Adrenal gland (tissue), 12 donors: ENCODE measurements around the gene NECAB3. TPM values are rescaled to one million over a fixed set of nuclear protein-coding genes. Genes with fewer than 3 reads are reported as not detected.

Source experiments
- DNase-seq, 7 donors: peaks; one replicate each; pipeline ENCODE4 v3.0.0-alpha.2; 2019 to 2020
- H3K27ac ChIP-seq, 5 donors: fragments of 200-600 bp; sonication (generic) in 4 of 5; 1 replicate in 3 of 5; 2 replicates in 2 of 5; pipeline versions ENCODE4 v1.5.1 to v1.8.0; 2016 to 2020; ENCODE audit warnings: mild to moderate bottlenecking in 1 of 5
- H3K27me3 ChIP-seq: fragments of 200-600 bp; 2 replicates; pipeline ENCODE4 v1.8.0; 2021
- H3K36me3 ChIP-seq, 2 donors: fragments of 200-600 bp; replicated peaks in 1 of 2; 1 replicate in 1 of 2; 2 replicates in 1 of 2; pipeline versions ENCODE4 v1.5.1 to v1.8.0; 2018 to 2022
- H3K4me1 ChIP-seq, 2 donors: fragments of 200-600 bp; replicated peaks in 1 of 2; 1 replicate in 1 of 2; 2 replicates in 1 of 2; pipeline versions ENCODE4 v1.5.1 to v1.8.0; 2018 to 2021
- H3K4me3 ChIP-seq, 4 donors: fragments of 200-600 bp; sonication (generic) in 3 of 4; one replicate each; pipeline ENCODE4 v1.5.1; 2016 to 2018
- H3K9me3 ChIP-seq, 3 donors: fragments of 200-600 bp; sonication (generic) in 1 of 3; replicated peaks in 1 of 3; 1 replicate in 2 of 3; 2 replicates in 1 of 3; pipeline versions ENCODE4 v1.5.1 to v1.8.0; 2016 to 2021
- CTCF ChIP-seq, 6 experiments: fragments of 450-650 bp in 4 of 6; fragments of 200-600 bp in 2 of 6; sonication (generic) in 1 of 6; IDR thresholded peaks; 1 replicate in 5 of 6; 2 replicates in 1 of 6; pipeline versions ENCODE4 v1.5.1 to v1.8.0; 2016 to 2021; ENCODE audit warnings: antibody characterized with exemption in 6 of 6, mild to moderate bottlenecking in 2 of 6, moderate library complexity in 1 of 6
- POLR2A ChIP-seq, 2 donors: fragments of 450-650 bp; IDR thresholded peaks; one replicate each; pipeline ENCODE4 v1.6.1; 2017; ENCODE audit warnings: antibody characterized with exemption in 2 of 2, mild to moderate bottlenecking in 2 of 2, moderate library complexity in 1 of 2
- WGBS, 4 donors: extraction: QIAGEN DNeasy Blood & Tissue Kit in 2 of 4; methylation state at CpG; one replicate each; pipeline versions ENCODE4 v1.1.5 to v1.1.7; 2013 to 2017; 5-methylcytosine and 5-hydroxymethylcytosine counted together
- intact Hi-C, 2 donors: fragments of 100-400 bp; cut with DNase I; formaldehyde crosslinking; loops; one replicate each; pipeline versions ENCODE4 v1.14.1 to v1.15.0; 2022 to 2023
- polyA plus RNA-seq, 3 donors: library from polyadenylated mRNA; stranded (reverse); fragments of 200-250 nt in 2 of 3; fragments of 350-450 nt in 1 of 3; fragmentation: Illumina TruSeq in 1 of 3; extraction: RNeasy Lipid Tissue Mini Kit (QIAGEN cat#74804) in 1 of 3; gene quantifications; one replicate each; pipeline ENCODE4 v1.2.3, GENCODE V29; 2013 to 2014
- total RNA-seq, 9 donors: library from RNA; depleted of rRNA in 4 of 9; stranded (reverse); fragments of >200 nt in 4 of 9; fragments of 120-200 nt in 1 of 9; fragmentation: NEBNext Ultra II Directional in 1 of 9; extraction: Animal tissue kit (Norgen Biotek cat#: 25700) in 1 of 9; gene quantifications; one replicate each; pipeline versions ENCODE4 v1.1.0 to v1.2.4, GENCODE V29; 2013 to 2023
- donor health status: healthy with polysubstance abuse.
- donor health status: Bipolar disorder and iron deficiency.
- donor health status: DM: yes; HTN: yes; CAD: no.
- donor health status: DM: no; HTN: no; CAD: no.
- donor health status: DM: no; HTN: no; CAD: no.
- donor health status: DM: yes; HTN: yes; CAD: no.

Gene NECAB3
- total and polyA plus RNA-seq, 12 donors, result 23.4 to 279 (median 142) TPM

- no peak for DNase-seq
- Histone ChIP-seq H3K36me3 (peaks cover 0 to 31% of the 10 kb centered on the region in 2 donors), H3K27me3 (no peaks in the 10 kb centered on the region), H3K4me1 (no peaks in the 10 kb centered on the region), H3K9me3 (no peaks in the 10 kb centered on the region), H3K4me3 (no peak overlapping the region), H3K27ac (no peak overlapping the region)
- WGBS, 4 donors, result 94 to 97% (median 96%) methylated on average over 2 of the region's 2 CpGs
- TF ChIP-seq POLR2A (IDR thresholded peaks at IDR 0.05) (no peak), CTCF (IDR thresholded peaks at IDR 0.05) (no peak)
- intact Hi-C loops, result no loop called here
These were observed 64.7 kb downstream of the NECAB3 start for GRCh38 chr20:33609504-33609903.

Other genes with a start within 250 kb of the NECAB3 start
- gene SNTA1, start 230.7 kb downstream of the NECAB3 start, total RNA-seq, result 10 to 100 TPM; 11.5 to 73.2 (median 29.6) TPM
- gene SNTA1, start 230.7 kb downstream of the NECAB3 start, polyA plus RNA-seq, result 10 to 100 TPM in 2 of 3 donors, 1 to 10 TPM in 1; 4.3 to 42.2 (median 29.3) TPM
- 10 to 100 TPM in 5 of 9 donors, 1 to 10 TPM in 4; 5.7 to 16.7 (median 10.2) TPM for gene CBFA2T2, start 184.3 kb downstream of the NECAB3 start, total RNA-seq
- gene CBFA2T2, start 184.3 kb downstream of the NECAB3 start, polyA plus RNA-seq, result 10 to 100 TPM in 1 of 3 donors, 1 to 10 TPM in 2; 5.3 to 10.3 (median 6.5) TPM
- under 1 TPM in 3 of 9 donors, not detected in 6; 0.06 to 0.32 (median 0.14) TPM for gene C20orf144, start 12.1 kb downstream of the NECAB3 start, total RNA-seq
- under 1 TPM in 2 of 3 donors, not detected in 1; 0.10 to 0.16 TPM for gene C20orf144, start 12.1 kb downstream of the NECAB3 start, polyA plus RNA-seq
- gene ACTL10, start 7.5 kb downstream of the NECAB3 start, total RNA-seq, result 1 to 10 TPM in 4 of 9 donors, under 1 TPM in 5; 0.38 to 3.1 (median 0.75) TPM
- under 1 TPM; 0.18 to 0.48 (median 0.47) TPM for gene ACTL10, start 7.5 kb downstream of the NECAB3 start, polyA plus RNA-seq
- gene E2F1, start 12.0 kb upstream of the NECAB3 start, total RNA-seq, result 10 to 100 TPM in 1 of 9 donors, 1 to 10 TPM in 8; 3.0 to 15.7 (median 6.1) TPM
- 1 to 10 TPM; 4.6 to 6.8 (median 4.7) TPM for gene E2F1, start 12.0 kb upstream of the NECAB3 start, polyA plus RNA-seq
- 10 to 100 TPM; 11.9 to 47.4 (median 23.7) TPM for gene PXMP4, start 45.9 kb upstream of the NECAB3 start, total RNA-seq
- 10 to 100 TPM in 2 of 3 donors, 1 to 10 TPM in 1; 6.8 to 19.0 (median 16.3) TPM for gene PXMP4, start 45.9 kb upstream of the NECAB3 start, polyA plus RNA-seq
- gene ZNF341, start 57.6 kb upstream of the NECAB3 start, total RNA-seq, result 1 to 10 TPM; 1.1 to 4.8 (median 2.1) TPM
- 1 to 10 TPM; 1.3 to 9.2 (median 5.7) TPM for gene ZNF341, start 57.6 kb upstream of the NECAB3 start, polyA plus RNA-seq
- gene CHMP4B, start 136.9 kb upstream of the NECAB3 start, total RNA-seq, result 100 to 1,000 TPM in 5 of 9 donors, 10 to 100 TPM in 4; 55.1 to 132 (median 101) TPM
- 100 to 1,000 TPM in 1 of 3 donors, 10 to 100 TPM in 2; 68.5 to 150 (median 86.3) TPM for gene CHMP4B, start 136.9 kb upstream of the NECAB3 start, polyA plus RNA-seq